HCT116 (cell line): ENCODE measurements around the gene CIRBP. TPM values are rescaled to one million over a fixed set of nuclear protein-coding genes. Genes with fewer than 3 reads are reported as not detected.

Experiments
- total RNA-seq: library from RNA; stranded (reverse); gene quantifications from one replicate; pipeline ENCODE4 v1.2.1, GENCODE V29; 2021; ENCODE audit not compliant: unreplicated experiment

Gene CIRBP
- total RNA-seq, 1 experiment from 2014 or later = 276 TPM

Other genes starting within 250 kb of the CIRBP start
- gene TMEM259, start 248.2 kb upstream of the CIRBP start, total RNA-seq = 202 TPM
- gene RNU6-2, start 247.8 kb upstream of the CIRBP start, total RNA-seq = not detected
- 212 TPM for gene CNN2, start 242.7 kb upstream of the CIRBP start, total RNA-seq
- gene ABCA7, start 229.2 kb upstream of the CIRBP start, total RNA-seq = 91.4 TPM
- gene ARHGAP45, start 202.2 kb upstream of the CIRBP start, total RNA-seq = 30.4 TPM
- gene POLR2E, start 174.0 kb upstream of the CIRBP start, total RNA-seq = 281 TPM
- gene GPX4, start 165.3 kb upstream of the CIRBP start, total RNA-seq = 481 TPM
- gene SBNO2, start 95.1 kb upstream of the CIRBP start, total RNA-seq = 66.4 TPM
- 86.9 TPM for gene STK11, start 63.6 kb upstream of the CIRBP start, total RNA-seq
- gene CBARP, start 31.3 kb upstream of the CIRBP start, total RNA-seq = 23.8 TPM
- gene ATP5F1D, start 27.6 kb upstream of the CIRBP start, total RNA-seq = 428 TPM
- gene MIDN, start 20.7 kb upstream of the CIRBP start, total RNA-seq = 146 TPM
- gene FAM174C, start 6.2 kb downstream of the CIRBP start, total RNA-seq = 77.1 TPM
- gene EFNA2, start 16.5 kb downstream of the CIRBP start, total RNA-seq = 12.2 TPM
- 114 TPM for gene NDUFS7, start 114.6 kb downstream of the CIRBP start, total RNA-seq
- 102 TPM for gene GAMT, start 132.2 kb downstream of the CIRBP start, total RNA-seq
- gene DAZAP1, start 138.3 kb downstream of the CIRBP start, total RNA-seq = 191 TPM
- 1,862 TPM for gene RPS15, start 169.1 kb downstream of the CIRBP start, total RNA-seq
- gene APC2, start 180.8 kb downstream of the CIRBP start, total RNA-seq = 1.6 TPM
- gene C19orf25, start 209.9 kb downstream of the CIRBP start, total RNA-seq = 48.8 TPM
- gene PCSK4, start 221.0 kb downstream of the CIRBP start, total RNA-seq = 11.1 TPM
- gene REEP6, start 221.8 kb downstream of the CIRBP start, total RNA-seq = 53.9 TPM
- gene ADAMTSL5, start 243.7 kb downstream of the CIRBP start, total RNA-seq = 24.0 TPM